ENCODE data around the gene RAMP3. TPM values are rescaled to one million over a fixed set of nuclear protein-coding genes. Genes with fewer than 3 reads are reported as not detected.

RAMP3 gene
- total RNA-seq, 4 donors from 2014 or later: 9.6 to 39.3 (median 33.2) TPM

- no peak for ATAC-seq
- H3K4me1 ChIP-seq: no peaks in the 10 kb centered on the region
- no peak overlapping the region for H3K27ac ChIP-seq
- no peak for DNase-seq
- no peak for TF ChIP-seq POLR2A (IDR thresholded peaks at IDR 0.05)
- TF ChIP-seq CTCF (IDR thresholded peaks at IDR 0.05 in 4 of 5, conservative IDR thresholded peaks at IDR 0.05 in 1 of 5): no peak
- H3K9me3 ChIP-seq: no peaks in the 10 kb centered on the region
- intact Hi-C loops (cut with DNase I; ENCODE audit: low total_unique reads) (loop anchor here (10.0 kb wide), 1 partner anchor 534 kb away; the partner anchor contains the start of gene TMED4), in situ Hi-C loops (cut with MboI; ENCODE audit: low sequenced_read_pairs in 4 of 4) (loop anchor here (10.0 to 25.0 kb wide), 2 partner anchors 134 to 532 kb away; partner anchors contain the start of gene TMED4 (in 4 of the 4))
- H3K27me3 ChIP-seq: no peaks in the 10 kb centered on the region
- H3K4me3 ChIP-seq: no peak overlapping the region
- no peaks in the 10 kb centered on the region for H3K36me3 ChIP-seq
These were observed 38.7 kb upstream of the RAMP3 start for GRCh38 chr7:45118889-45119331.

- DNase-seq (no peak), ATAC-seq (no peak)
- Histone ChIP-seq H3K9me3 (no peaks in the 10 kb centered on the region), H3K4me1 (no peaks in the 10 kb centered on the region), H3K27ac (no peak overlapping the region), H3K4me3 (no peak overlapping the region), H3K36me3 (no peaks in the 10 kb centered on the region), H3K27me3 (no peaks in the 10 kb centered on the region)
- in situ Hi-C loops (cut with MboI; ENCODE audit: low sequenced_read_pairs in 4 of 4) (loop anchor here (10.0 to 25.0 kb wide), 2 partner anchors 135 to 532 kb away; partner anchors contain the start of gene TMED4 (in 4 of the 4)), intact Hi-C loops (cut with DNase I; ENCODE audit: low total_unique reads) (loop anchor here (10.0 kb wide), 1 partner anchor 535 kb away; the partner anchor contains the start of gene TMED4)
- TF ChIP-seq POLR2A (IDR thresholded peaks at IDR 0.05) (no peak), CTCF (IDR thresholded peaks at IDR 0.05 in 4 of 5, conservative IDR thresholded peaks at IDR 0.05 in 1 of 5) (no peak)
These were observed 38.0 kb upstream of the RAMP3 start for GRCh38 chr7:45119550-45119949.

GRCh38 chr7:45122975-45123860, 34.4 kb upstream of the RAMP3 start:
- Histone ChIP-seq H3K27me3 (no peaks in the 10 kb centered on the region), H3K4me1 (no peaks in the 10 kb centered on the region), H3K4me3 (no peak overlapping the region), H3K27ac (no peak overlapping the region), H3K9me3 (no peaks in the 10 kb centered on the region), H3K36me3 (no peaks in the 10 kb centered on the region)
- in situ Hi-C loops (cut with MboI; ENCODE audit: low sequenced_read_pairs in 4 of 4): loop anchor here (10.0 to 25.0 kb wide), 2 partner anchors 268 to 536 kb away; partner anchors contain the start of gene TMED4 (in 4 of the 4)
- TF ChIP-seq CTCF (IDR thresholded peaks at IDR 0.05 in 4 of 5, conservative IDR thresholded peaks at IDR 0.05 in 1 of 5) (no peak), POLR2A (IDR thresholded peaks at IDR 0.05) (no peak)
- intact Hi-C loops (cut with DNase I; ENCODE audit: low total_unique reads): no loop called here
- DNase-seq: no peak
- no peak for ATAC-seq

GRCh38 chr7:45123913-45124710, 33.5 kb upstream of the RAMP3 start:
- TF ChIP-seq POLR2A (IDR thresholded peaks at IDR 0.05): no peak
- Histone ChIP-seq H3K27ac (no peak overlapping the region), H3K4me1 (no peaks in the 10 kb centered on the region), H3K27me3 (no peaks in the 10 kb centered on the region), H3K9me3 (no peaks in the 10 kb centered on the region), H3K4me3 (no peak overlapping the region), H3K36me3 (no peaks in the 10 kb centered on the region)
- intact Hi-C loops (cut with DNase I; ENCODE audit: low total_unique reads): no loop called here
- no peak for DNase-seq
- ATAC-seq: no peak
- in situ Hi-C loops (cut with MboI; ENCODE audit: low sequenced_read_pairs in 4 of 4): loop anchor here (10.0 to 25.0 kb wide), 2 partner anchors 269 to 537 kb away; partner anchors contain the start of gene TMED4 (in 4 of the 4)
